Small intestine (tissue), 7 donors: ENCODE data around the gene PPP1R9B. TPM values are rescaled to one million over a fixed set of nuclear protein-coding genes. Genes with fewer than 3 reads are reported as not detected.

Experiments used
- DNase-seq, 2 donors: peaks; one replicate each; pipeline versions ENCODE4 v3.0.0 to v3.0.0-alpha.2; 2013
- FAIRE-seq: peaks from 2 replicates; lab custom pipeline; 2012; peaks lifted over from hg19 to GRCh38; lab: Jason Lieb, UNC
- H3K27ac ChIP-seq, 3 donors: one replicate each; pipeline ENCODE4 v1.5.1; 2013; ENCODE audit warnings: low read length in 2 of 3, mild to moderate bottlenecking in 2 of 3, control low read depth in 1 of 3, inconsistent platforms in 1 of 3, low read depth in 1 of 3, moderate library complexity in 1 of 3
- H3K27me3 ChIP-seq, 3 donors: one replicate each; pipeline ENCODE4 v1.6.1; 2013; ENCODE audit warnings: low read length in 3 of 3, inconsistent platforms in 1 of 3; ENCODE audit not compliant: control insufficient read depth in 3 of 3, insufficient read depth in 3 of 3
- H3K36me3 ChIP-seq, 3 donors: one replicate each; pipeline ENCODE4 v1.6.1; 2013; ENCODE audit warnings: low read length in 3 of 3, inconsistent platforms in 1 of 3, low read depth in 1 of 3, mild to moderate bottlenecking in 1 of 3, moderate library complexity in 1 of 3; ENCODE audit not compliant: control insufficient read depth in 3 of 3, insufficient read depth in 2 of 3
- H3K4me1 ChIP-seq, 3 donors: one replicate each; pipeline ENCODE4 v1.6.1; 2013; ENCODE audit warnings: low read length in 2 of 3, inconsistent platforms in 1 of 3, low read depth in 1 of 3, mild to moderate bottlenecking in 1 of 3, moderate library complexity in 1 of 3; ENCODE audit not compliant: control insufficient read depth in 3 of 3, insufficient read depth in 2 of 3
- H3K4me3 ChIP-seq, 3 donors: one replicate each; pipeline ENCODE4 v1.5.1; 2013; ENCODE audit warnings: low read length in 3 of 3, control low read depth in 1 of 3, inconsistent platforms in 1 of 3, low read depth in 1 of 3, mild to moderate bottlenecking in 1 of 3, moderate library complexity in 1 of 3
- H3K9me3 ChIP-seq, 2 donors: one replicate each; pipeline ENCODE4 v1.6.1; 2013; ENCODE audit warnings: low read depth in 1 of 2, low read length in 1 of 2; ENCODE audit not compliant: control insufficient read depth in 2 of 2, insufficient read depth in 1 of 2
- WGBS, 3 donors: extraction: QIAGEN DNeasy Blood & Tissue Kit; methylation state at CpG; one replicate each; pipeline ENCODE4 v1.1.7; 2013; 5-methylcytosine and 5-hydroxymethylcytosine counted together
- polyA plus RNA-seq, 4 donors: library from polyadenylated mRNA; stranded (reverse) in 3 of 4; unstranded in 1 of 4; fragments of 200-250 nt in 3 of 4; fragments of 120-200 nt in 1 of 4; gene quantifications; one replicate each; pipeline versions ENCODE4 v1.2.1 to v1.2.3, GENCODE V29; 2013
- donor health status: healthy with polysubstance abuse.
- donor health status: control.
- donor health status: control.
- donor health status: Bipolar disorder and iron deficiency.
- donor health status: healthy.

PPP1R9B gene
- polyA plus RNA-seq, 4 donors = 14.1 to 31.8 (median 21.6) TPM

- H3K27me3 ChIP-seq = no peaks in the 10 kb centered on the region
- peaks cover 0 to 29% (median 2%) of the 10 kb centered on the region in 3 donors for H3K4me1 ChIP-seq
- H3K9me3 ChIP-seq = no peaks in the 10 kb centered on the region
- WGBS, 3 donors = 89 to 95% (median 92%) methylated on average over 3 to 4 of the region's 4 CpGs
- DNase-seq = no peak
- no peak overlapping the region for H3K4me3 ChIP-seq
- no peak for FAIRE-seq
- no peak overlapping the region for H3K27ac ChIP-seq
- H3K36me3 ChIP-seq = peaks cover 0 to 5% (median 0%) of the 10 kb centered on the region in 3 donors
Observed at GRCh38 chr17:50180111-50180510, 29.6 kb upstream of the PPP1R9B start.

GRCh38 chr17:50177983-50178834 is 27.7 kb upstream of the PPP1R9B start:
- WGBS, 3 donors = 6 to 13% (median 6%) methylated on average over 21 to 22 of the region's 22 CpGs

DNA sequence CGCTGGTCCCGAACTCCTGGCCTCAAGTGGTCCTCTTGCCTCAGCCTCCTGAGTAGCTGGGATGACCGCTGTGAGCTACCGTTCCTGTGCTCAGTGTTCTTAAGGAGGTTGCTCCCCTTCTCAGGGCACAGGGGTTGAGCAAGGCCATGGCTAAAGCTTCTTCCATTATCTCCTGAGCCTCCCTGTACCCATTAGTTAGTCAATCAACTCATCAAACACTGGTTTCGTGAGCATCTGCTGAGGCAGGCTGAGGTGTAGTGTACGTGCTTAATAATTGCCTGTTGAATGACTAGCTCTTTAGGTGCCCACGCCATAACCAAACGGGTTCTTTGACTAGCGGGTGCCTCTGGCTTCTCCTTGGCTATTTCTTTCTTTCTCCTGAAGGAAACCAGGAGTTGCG is 27.0 kb upstream of the PPP1R9B start:
- Histone ChIP-seq H3K4me3 (no peak overlapping the region), H3K27me3 (no peaks in the 10 kb centered on the region), H3K9me3 (no peaks in the 10 kb centered on the region), H3K4me1 (peaks cover 0 to 36% (median 2%) of the 10 kb centered on the region in 3 donors), H3K36me3 (no peaks in the 10 kb centered on the region), H3K27ac (peak overlapping the region in 2 of 3 donors; percentile 50 to 71)
- WGBS, 3 donors = 83 to 89% (median 85%) methylated on average over 10 of the region's 10 CpGs
- no peak for FAIRE-seq
- no peak for DNase-seq

More at GRCh38 chr17:50177983-50178834, 27.7 kb upstream of the PPP1R9B start:
- peak overlapping the region in 2 of 3 donors; percentile 50 to 71 for H3K27ac ChIP-seq
- H3K9me3 ChIP-seq = no peaks in the 10 kb centered on the region
- H3K4me3 ChIP-seq = peak overlapping the region in 1 of 3 donors; percentile 0
- H3K4me1 ChIP-seq = peaks cover 0 to 36% (median 2%) of the 10 kb centered on the region in 3 donors
- DNase-seq = peak; percentile 76 to 91
- H3K36me3 ChIP-seq = no peaks in the 10 kb centered on the region
- no peak for FAIRE-seq
- no peaks in the 10 kb centered on the region for H3K27me3 ChIP-seq

DNA sequence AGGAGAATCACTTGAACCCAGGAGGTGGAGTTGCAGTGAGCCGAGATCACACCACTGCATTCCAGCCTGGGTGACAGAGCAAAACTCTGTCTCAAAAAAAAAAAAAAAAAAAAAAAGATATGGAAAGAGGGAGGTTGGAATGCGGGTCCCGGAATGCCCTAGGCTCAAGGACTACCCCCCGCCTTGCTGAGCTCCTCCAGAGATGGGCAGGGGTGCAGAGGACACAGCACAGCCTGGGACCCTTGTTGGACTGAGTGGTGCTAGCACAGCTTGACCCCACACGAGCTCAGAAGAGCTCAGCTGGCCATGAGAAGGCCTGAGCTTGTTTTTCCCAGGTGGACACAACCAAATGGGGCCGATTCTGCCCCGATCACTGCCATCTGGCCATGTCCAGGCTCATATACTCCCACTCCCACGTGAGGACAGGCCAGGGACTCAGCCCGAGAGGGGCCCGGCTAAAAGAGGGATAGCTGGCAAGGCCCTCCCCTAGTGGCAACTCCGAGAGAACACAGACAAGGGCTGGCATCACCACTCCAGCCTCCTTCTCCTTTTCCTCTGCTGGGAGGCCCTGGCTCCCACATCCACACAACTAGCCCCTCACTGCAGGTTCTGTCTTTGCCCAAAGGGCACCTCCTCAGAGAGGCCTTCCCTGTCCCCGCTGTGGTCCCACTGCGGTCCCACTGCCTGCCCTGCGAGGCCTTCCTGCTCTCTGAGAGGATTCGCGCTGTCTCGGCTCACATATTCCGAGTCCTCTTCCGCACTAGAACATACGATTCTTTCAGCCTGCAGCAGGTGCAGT is 26.3 kb upstream of the PPP1R9B start:
- no peak for FAIRE-seq
- no peaks in the 10 kb centered on the region for H3K27me3 ChIP-seq
- no peaks in the 10 kb centered on the region for H3K9me3 ChIP-seq
- no peaks in the 10 kb centered on the region for H3K36me3 ChIP-seq
- H3K4me1 ChIP-seq = peaks cover 0 to 36% (median 2%) of the 10 kb centered on the region in 3 donors
- H3K27ac ChIP-seq = peak overlapping the region in 1 of 3 donors; percentile 50
- DNase-seq = no peak
- H3K4me3 ChIP-seq = no peak overlapping the region
- WGBS, 3 donors = 92 to 94% (median 92%) methylated on average over 20 of the region's 20 CpGs

GRCh38 chr17:50175035-50175807 is 24.7 kb upstream of the PPP1R9B start:
- 61 to 83% (median 75%) methylated on average over 14 to 16 of the region's 16 CpGs for WGBS, 3 donors
- DNase-seq (no peak), FAIRE-seq (no peak)
- peaks cover 0 to 36% (median 2%) of the 10 kb centered on the region in 3 donors for H3K4me1 ChIP-seq
- peak overlapping the region in 1 of 3 donors; percentile 48 for H3K27ac ChIP-seq
- H3K4me3 ChIP-seq = no peak overlapping the region
- no peaks in the 10 kb centered on the region for H3K27me3 ChIP-seq
- H3K36me3 ChIP-seq = no peaks in the 10 kb centered on the region
- H3K9me3 ChIP-seq = no peaks in the 10 kb centered on the region

DNA sequence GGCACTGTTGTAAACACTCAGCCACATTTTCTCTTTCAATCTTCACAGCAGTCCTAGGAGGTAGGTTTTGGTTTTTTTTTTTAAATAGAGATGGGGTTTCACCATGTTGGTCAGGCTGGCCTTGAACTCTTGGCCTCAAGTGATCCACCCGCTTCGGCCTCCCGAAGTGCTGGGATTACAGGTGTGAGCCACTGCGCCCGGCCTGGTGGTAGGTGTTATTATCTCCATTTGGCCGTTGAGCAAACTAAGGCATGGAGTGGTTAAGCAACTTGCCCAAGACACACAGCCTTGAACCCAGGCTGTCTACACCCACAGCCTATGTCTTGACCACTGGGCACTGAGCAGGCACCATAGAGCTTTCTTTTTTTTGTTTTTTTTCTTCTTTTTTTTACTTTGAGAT is 24.0 kb upstream of the PPP1R9B start:
- no peak for FAIRE-seq
- Histone ChIP-seq H3K36me3 (no peaks in the 10 kb centered on the region), H3K27me3 (no peaks in the 10 kb centered on the region), H3K27ac (no peak overlapping the region), H3K4me1 (peaks cover 0 to 36% (median 2%) of the 10 kb centered on the region in 3 donors), H3K9me3 (no peaks in the 10 kb centered on the region), H3K4me3 (no peak overlapping the region)
- DNase-seq = no peak
- WGBS, 3 donors = 68 to 72% (median 69%) methylated on average over 6 of the region's 6 CpGs

GRCh38 chr17:50173335-50173941 is 23.0 kb upstream of the PPP1R9B start:
- Histone ChIP-seq H3K27ac (peak overlapping the region in 2 of 3 donors; percentile 43 to 63), H3K9me3 (no peaks in the 10 kb centered on the region), H3K4me3 (no peak overlapping the region), H3K27me3 (no peaks in the 10 kb centered on the region), H3K36me3 (no peaks in the 10 kb centered on the region), H3K4me1 (peaks cover 0 to 36% (median 2%) of the 10 kb centered on the region in 3 donors)
- no peak for DNase-seq
- WGBS, 3 donors = 62 to 86% (median 83%) methylated on average over 10 of the region's 10 CpGs
- FAIRE-seq = no peak
